Activated CD8-positive, alpha-beta T cell treated with anti-CD3 and anti-CD28 coated beads for 36 hours (primary cell): ENCODE measurements around the gene RHEB. TPM values are rescaled to one million over a fixed set of nuclear protein-coding genes. Genes with fewer than 3 reads are reported as not detected.

Experiments used
- ATAC-seq: fragments of 200-7000 bp; cut with Tn5 transposase; one replicate; pipeline ENCODE4 v1.10.0; 2021; ENCODE audit warnings: mild to moderate bottlenecking, moderate library complexity
- CTCF ChIA-PET: fragments of 350-600 bp; sonication (Branson Sonifier 250); formaldehyde crosslinking; loops from one replicate; lab custom pipeline; 2021; ENCODE audit warnings: antibody characterized with exemption; lab: Charles Lee
- POLR2A ChIA-PET: fragments of 350-600 bp; sonication (Branson Sonifier 250); formaldehyde crosslinking; loops from one replicate; lab custom pipeline; 2021; ENCODE audit warnings: antibody characterized with exemption; lab: Charles Lee
- DNase-seq: peaks from one replicate; pipeline ENCODE4 v3.0.0-alpha.2; 2020
- H3K27ac Mint-ChIP-seq: one replicate; pipeline ENCODE4 v1.8.0; 2021; ENCODE audit warnings: mild to moderate bottlenecking, mixed read lengths
- H3K27me3 Mint-ChIP-seq: one replicate; pipeline ENCODE4 v1.8.0; 2021; ENCODE audit warnings: mixed read lengths
- H3K36me3 Mint-ChIP-seq: one replicate; pipeline ENCODE4 v1.8.0; 2021; ENCODE audit warnings: low read depth, mixed read lengths
- H3K4me1 Mint-ChIP-seq: one replicate; pipeline ENCODE4 v1.8.0; 2021; ENCODE audit warnings: low read depth, mixed read lengths
- H3K4me3 Mint-ChIP-seq: one replicate; pipeline ENCODE4 v1.8.0; 2021; ENCODE audit warnings: mild to moderate bottlenecking, moderate library complexity, mixed read lengths
- H3K9me3 Mint-ChIP-seq: one replicate; pipeline ENCODE4 v1.8.0; 2021; ENCODE audit warnings: mixed read lengths
- CTCF ChIP-seq: fragments of 200-600 bp; IDR thresholded peaks from one replicate; pipeline ENCODE4 v1.8.0; 2022; ENCODE audit warnings: antibody characterized with exemption, mild to moderate bottlenecking
- intact Hi-C: fragments of 100-400 bp; cut with micrococcal nuclease; formaldehyde crosslinking; loops from one replicate; pipeline ENCODE4 v1.10.0; 2022
- total RNA-seq, 2 experiments: library from RNA; stranded (reverse); gene quantifications; one replicate each; pipeline ENCODE4 v1.2.3, GENCODE V29; 2021

Gene RHEB
- total RNA-seq, 2 experiments from 2014 or later = 42.0 to 42.6 TPM

- Mint-ChIP-seq H3K27ac (peak overlapping the region; percentile 71), H3K4me3 (no peak overlapping the region), H3K36me3 (peaks cover 15% of the 10 kb centered on the region), H3K4me1 (peaks cover 14% of the 10 kb centered on the region), H3K9me3 (no peaks in the 10 kb centered on the region), H3K27me3 (no peaks in the 10 kb centered on the region)
- peak; percentile 51 for ATAC-seq
- intact Hi-C loops = no loop called here
- no peak for DNase-seq
- ChIA-PET CTCF (no interaction called here), POLR2A (no interaction called here)
- TF ChIP-seq CTCF = no peak
Measured at GRCh38 chr7:151559557-151560183, 40.0 kb upstream of the RHEB start.

- no peaks in the 10 kb centered on the region for H3K27me3 Mint-ChIP-seq
Measured at GRCh38 chr7:151558575-151558974, 38.9 kb upstream of the RHEB start.

GRCh38 chr7:151556592-151556991 lies 36.9 kb upstream of the RHEB start:
- CTCF ChIA-PET = interaction anchor here (1.0 to 1.2 kb wide), 3 partner anchors 14 to 202 kb away, joined by 3 read pairs; no protein-coding TSS in a partner anchor
- Mint-ChIP-seq H3K4me1 (peaks cover 14% of the 10 kb centered on the region), H3K36me3 (peaks cover 12% of the 10 kb centered on the region), H3K27me3 (peaks cover 3% of the 10 kb centered on the region), H3K9me3 (no peaks in the 10 kb centered on the region), H3K27ac (no peak overlapping the region), H3K4me3 (no peak overlapping the region)
- no peak for ATAC-seq
- no peak for DNase-seq
- POLR2A ChIA-PET = interaction anchor here (0.7 kb wide), 1 partner anchor 34 kb away, joined by 4 read pairs; no protein-coding TSS in a partner anchor
- intact Hi-C loops = no loop called here
- TF ChIP-seq CTCF = no peak

More at GRCh38 chr7:151558575-151558974, 38.9 kb upstream of the RHEB start:
- CTCF ChIA-PET = no interaction called here
- ATAC-seq = no peak
- H3K4me1 Mint-ChIP-seq = peaks cover 14% of the 10 kb centered on the region
- no peak overlapping the region for H3K4me3 Mint-ChIP-seq
- no peak overlapping the region for H3K27ac Mint-ChIP-seq
- TF ChIP-seq CTCF = no peak
- H3K36me3 Mint-ChIP-seq = peaks cover 15% of the 10 kb centered on the region
- intact Hi-C loops = no loop called here
- no peak for DNase-seq
- POLR2A ChIA-PET = no interaction called here
- no peaks in the 10 kb centered on the region for H3K9me3 Mint-ChIP-seq

GRCh38 chr7:151553356-151553755 lies 33.7 kb upstream of the RHEB start:
- intact Hi-C loops = no loop called here
- ChIA-PET CTCF (no interaction called here), POLR2A (no interaction called here)
- H3K27ac Mint-ChIP-seq = no peak overlapping the region
- H3K4me3 Mint-ChIP-seq = no peak overlapping the region
- no peak for DNase-seq
- H3K36me3 Mint-ChIP-seq = peaks cover 4% of the 10 kb centered on the region
- peaks cover 4% of the 10 kb centered on the region for H3K4me1 Mint-ChIP-seq
- ATAC-seq = no peak
- TF ChIP-seq CTCF = no peak
- peaks cover 4% of the 10 kb centered on the region for H3K27me3 Mint-ChIP-seq
- no peaks in the 10 kb centered on the region for H3K9me3 Mint-ChIP-seq

GRCh38 chr7:151552352-151553028 lies 32.8 kb upstream of the RHEB start:
- Mint-ChIP-seq H3K4me3 (no peak overlapping the region), H3K27me3 (peaks cover 6% of the 10 kb centered on the region), H3K27ac (no peak overlapping the region), H3K9me3 (no peaks in the 10 kb centered on the region), H3K4me1 (peaks cover 4% of the 10 kb centered on the region), H3K36me3 (peaks cover 4% of the 10 kb centered on the region)
- ChIA-PET POLR2A (no interaction called here), CTCF (interaction anchor here (1.0 kb wide), 1 partner anchor 11 kb away, joined by 3 read pairs; no protein-coding TSS in a partner anchor)
- no peak for DNase-seq
- intact Hi-C loops = no loop called here
- ATAC-seq = no peak
- no peak for TF ChIP-seq CTCF
